Measurements from ENCODE around the gene ADGRD2. TPM values are rescaled to one million over a fixed set of nuclear protein-coding genes. Genes with fewer than 3 reads are reported as not detected.

Gene ADGRD2
- polyA plus RNA-seq, 3 donors: not detected

DNA sequence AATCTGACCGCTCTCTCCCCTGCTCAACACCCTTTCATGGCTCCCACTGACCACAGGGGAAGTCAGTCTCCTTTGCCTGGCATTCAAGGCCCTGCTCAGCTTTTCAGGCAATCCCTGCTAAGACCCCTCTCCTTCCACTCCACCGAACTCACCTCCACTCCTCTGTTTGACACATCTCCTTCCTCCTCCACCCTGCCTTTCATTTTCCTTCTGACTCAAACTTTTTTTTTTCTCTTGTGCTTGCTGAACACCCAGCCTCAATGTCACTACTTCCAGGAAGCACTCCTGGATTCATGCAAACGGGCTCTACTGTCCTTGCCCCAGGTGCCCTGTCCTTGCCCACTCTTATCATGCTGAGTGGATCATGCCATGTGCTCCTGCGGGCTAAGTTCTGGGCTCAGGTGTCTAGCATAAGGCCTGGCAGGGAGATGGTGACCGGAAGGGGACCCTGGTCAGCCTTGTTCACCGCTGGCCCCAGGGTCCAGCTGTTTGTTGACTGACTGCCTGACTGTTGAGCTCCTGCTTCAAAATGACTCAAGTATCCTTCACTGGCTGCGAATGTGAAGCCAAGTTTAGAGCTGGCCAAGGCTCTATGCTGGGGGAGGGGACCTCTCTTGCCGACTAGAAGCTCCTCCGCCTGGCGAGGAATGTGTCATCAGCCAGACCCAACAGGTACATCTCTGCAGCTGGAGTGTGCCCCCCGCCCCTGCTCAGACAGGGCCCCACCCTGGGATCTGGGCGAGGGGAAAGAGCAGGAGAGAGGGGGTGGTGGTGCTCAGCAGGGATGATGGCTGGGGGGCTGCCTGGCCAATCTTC, 50.8 kb downstream of the ADGRD2 start:
- no peak overlapping the region for H3K27ac ChIP-seq (ENCODE audit: low read depth, low read length)
- 61 to 70% (median 67%) methylated on average over 12 of the region's 12 CpGs for WGBS, 3 donors

DNA sequence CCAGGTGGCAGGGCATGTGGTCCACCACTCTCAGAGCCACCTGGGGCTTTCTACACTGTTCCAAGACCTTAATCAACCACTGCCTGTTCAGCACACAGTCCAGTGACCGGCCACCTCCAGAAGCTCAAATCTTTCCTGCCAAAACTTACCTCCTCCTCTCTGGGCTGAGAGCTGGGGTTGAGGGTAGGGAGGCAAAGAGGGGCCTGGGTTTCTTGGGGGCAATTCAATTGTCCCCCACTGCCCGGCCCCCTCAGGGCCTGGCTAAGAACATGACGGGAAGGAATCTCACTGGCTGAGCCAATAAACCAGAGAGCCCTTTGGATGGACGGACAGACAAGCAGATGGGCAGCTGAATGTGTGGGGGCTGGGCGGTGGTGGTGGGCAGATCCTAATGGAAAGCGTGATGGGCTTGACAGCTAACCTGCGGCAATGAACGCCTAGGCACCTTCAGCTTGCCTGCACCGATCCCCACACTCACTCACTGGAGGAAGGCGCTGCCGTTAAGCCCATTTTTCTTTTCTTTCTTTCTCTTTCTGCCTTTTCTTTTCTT, 51.6 kb downstream of the ADGRD2 start:
- WGBS, 3 donors: 67 to 76% (median 74%) methylated on average over 11 of the region's 11 CpGs

DNA sequence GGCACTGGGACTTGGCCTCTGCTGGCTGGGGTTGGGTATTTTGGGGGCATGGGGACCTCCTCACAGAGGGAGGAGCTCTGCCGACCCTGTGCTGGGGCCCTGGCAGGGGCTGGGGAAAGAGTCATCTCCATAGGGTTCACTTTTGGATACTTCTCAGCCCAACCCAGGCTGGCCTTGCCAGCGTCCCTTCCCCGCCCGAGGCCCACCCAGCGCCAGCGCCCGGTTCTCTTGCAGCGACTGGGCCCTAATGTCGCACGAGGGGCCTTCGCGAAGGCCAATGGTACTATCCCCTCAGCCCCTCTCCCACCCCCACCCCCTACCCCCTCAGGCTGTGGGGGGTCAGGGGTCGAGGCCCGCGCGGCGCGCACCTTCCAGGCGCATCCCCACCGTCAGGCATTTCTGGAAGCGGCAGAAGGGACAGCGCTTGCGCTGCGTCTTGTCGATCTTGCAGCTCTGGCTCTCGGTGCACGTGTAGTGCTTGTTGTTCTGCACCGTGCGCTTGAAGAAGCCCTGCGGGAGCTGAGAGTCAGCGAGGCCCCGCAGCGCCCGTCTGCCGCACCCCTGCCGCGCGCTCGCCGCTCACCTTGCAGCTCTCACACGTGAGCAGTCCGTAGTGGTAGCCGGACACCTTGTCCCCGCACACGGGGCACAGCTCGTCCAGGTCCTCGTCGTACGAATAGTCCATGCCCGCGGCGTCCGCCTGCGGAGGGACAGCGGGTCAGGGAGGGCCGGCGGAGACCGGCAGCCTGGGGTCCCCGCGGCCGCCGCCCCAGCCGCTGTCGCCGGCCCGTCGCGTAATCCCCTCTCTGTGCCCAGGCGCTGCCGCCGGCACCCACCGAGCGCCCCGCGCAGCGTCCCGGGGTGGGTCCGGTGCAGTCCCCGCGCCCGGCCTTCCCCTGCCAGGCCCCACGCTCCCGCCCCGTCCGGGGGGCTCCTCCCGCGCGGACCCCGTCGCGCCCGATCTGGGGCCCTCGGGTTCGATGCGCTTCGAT, 52.8 kb downstream of the ADGRD2 start:
- H3K27ac ChIP-seq (ENCODE audit: low read depth, low read length): no peak overlapping the region
- 9 to 18% (median 15%) methylated on average over 83 to 96 of the region's 96 CpGs for WGBS, 3 donors

More for the DNA sequence above, 51.6 kb downstream of the ADGRD2 start:
- no peak overlapping the region for H3K27ac ChIP-seq (ENCODE audit: low read depth, low read length)

DNA sequence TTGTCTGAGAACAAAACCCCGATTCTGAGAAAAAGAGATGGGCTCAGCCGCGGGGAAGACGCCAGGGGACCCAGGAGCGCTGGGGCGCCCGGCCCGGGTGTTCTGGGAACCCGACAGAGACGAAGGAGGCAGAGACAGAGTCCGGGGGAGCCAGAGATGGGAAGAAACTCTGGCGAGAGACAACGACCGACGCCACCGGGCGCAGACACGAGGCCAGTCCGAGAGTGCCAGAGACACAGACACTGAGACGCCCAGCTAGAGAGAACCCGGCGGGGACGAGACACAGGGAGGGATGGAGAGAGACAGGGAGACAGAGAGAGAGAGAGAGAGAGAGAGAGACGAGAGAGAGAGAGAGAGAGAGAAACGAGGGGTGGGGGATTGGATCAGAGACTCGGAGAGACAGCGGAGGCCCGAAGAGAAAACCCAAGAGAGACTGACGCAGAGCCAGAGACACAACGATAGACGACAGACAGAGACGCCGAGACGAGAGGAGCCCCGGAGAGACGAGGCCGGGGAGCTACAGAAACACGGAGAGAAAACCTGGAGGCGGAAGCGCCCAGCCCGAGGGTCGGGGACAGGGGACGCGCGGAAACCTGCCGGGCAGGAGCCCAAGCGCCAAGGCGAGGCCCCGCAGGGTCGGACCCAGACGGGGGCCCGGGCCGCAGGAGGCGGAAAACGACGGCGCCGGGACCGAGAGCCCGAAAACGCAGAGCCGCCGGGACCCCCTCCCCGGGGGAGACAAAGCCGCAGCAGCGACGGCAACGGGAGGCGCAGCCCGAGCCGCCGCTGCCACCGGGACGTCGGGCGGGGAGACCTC, 53.7 kb downstream of the ADGRD2 start:
- H3K27ac ChIP-seq (ENCODE audit: low read depth, low read length): no peak overlapping the region
- 3% methylated on average over 60 to 76 of the region's 76 CpGs for WGBS, 3 donors

DNA sequence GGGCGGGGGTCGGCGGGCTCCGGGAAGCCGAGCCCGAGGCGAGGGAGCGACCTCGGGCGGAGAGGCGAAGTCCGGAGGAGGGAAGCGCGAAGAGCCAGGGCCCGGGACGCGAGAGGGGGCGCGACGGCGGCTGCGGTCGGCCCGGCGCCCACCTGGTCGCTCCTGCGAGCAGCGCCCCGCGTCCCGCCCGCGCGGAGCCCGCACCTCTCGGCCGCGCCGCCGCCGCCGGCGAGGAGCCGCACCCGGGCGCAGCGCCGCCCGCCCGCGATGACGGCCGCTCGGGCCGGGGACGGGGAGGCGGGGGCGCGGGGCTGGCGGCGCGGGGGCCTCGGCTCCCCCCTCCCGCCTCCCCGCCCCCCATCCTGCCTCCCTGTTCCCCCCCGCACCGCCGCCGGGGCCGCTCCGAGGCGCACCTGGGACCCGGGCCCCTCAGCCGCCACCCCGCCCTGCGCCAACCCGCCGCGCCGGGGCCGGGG, 54.3 kb downstream of the ADGRD2 start:
- WGBS, 3 donors: 1 to 2% (median 1%) methylated on average over 18 to 67 of the region's 81 CpGs
- H3K27ac ChIP-seq (ENCODE audit: low read depth, low read length): no peak overlapping the region

DNA sequence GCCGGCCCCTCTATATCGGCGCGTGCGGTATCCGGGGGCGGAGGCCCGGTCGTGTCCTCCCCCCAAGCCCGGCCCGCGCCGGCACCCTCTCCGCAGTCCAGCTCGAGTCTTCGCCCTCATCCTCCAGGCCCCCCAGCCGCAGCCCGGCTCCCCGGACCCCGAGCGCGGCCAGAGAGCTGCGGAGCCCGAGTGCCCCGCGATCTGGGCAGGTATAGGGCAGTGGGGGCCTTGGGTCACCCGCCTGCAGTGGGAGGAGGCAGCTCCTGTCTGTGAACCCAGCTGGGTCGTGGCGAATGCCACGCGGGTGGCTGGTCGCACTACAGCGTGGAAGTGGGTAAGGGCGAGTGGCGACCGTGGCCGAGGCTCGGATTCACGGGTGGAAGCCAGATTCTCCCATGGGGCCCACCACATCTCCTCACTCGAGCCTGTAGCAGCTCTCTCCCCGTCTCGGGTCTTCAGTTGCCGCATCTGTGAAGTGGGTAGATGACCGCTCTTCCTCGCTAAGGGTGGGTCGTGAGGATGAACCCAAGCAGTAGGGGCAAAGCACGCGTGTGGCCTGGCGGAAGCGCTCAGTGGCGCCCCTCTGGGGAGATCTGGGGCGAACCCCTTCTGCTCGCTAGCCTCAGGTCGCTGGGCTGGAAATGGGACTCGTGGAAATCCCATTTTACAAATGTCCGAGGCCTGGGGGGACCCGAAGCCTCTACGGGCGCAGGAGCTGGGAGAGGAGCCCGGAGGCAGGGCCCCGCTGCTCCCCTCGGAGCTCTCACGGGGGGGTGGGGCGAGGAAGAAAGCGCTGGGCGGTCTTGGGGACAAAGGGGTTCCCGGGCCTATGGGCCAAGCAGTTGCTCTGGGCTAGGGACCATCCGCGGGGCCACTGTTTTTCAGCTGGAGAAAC, 55.0 kb downstream of the ADGRD2 start:
- H3K27ac ChIP-seq (ENCODE audit: low read depth, low read length): no peak overlapping the region
- WGBS, 3 donors: 26 to 44% (median 38%) methylated on average over 56 to 69 of the region's 69 CpGs

DNA sequence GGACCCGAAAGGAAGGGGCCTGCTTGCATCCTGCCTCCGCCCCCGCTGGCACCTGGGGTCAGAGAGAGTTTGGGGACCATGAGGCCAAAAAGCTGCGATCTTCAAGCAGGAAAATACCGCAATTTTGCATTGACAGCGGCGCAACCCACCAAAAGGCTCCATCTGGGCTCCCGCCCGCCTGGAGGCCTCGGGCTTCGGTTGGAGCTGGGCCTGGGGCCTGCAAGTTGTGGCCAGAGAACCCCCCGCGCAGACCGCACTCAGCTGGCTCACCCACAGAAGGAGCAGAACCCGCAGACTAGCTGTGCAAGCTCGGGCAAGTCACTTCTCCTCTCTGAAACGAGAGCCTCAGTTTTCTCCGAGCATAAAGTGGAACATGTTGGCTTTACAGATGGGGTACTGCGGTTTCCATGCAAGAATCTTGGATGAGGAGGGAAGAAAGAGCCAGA, 55.7 kb downstream of the ADGRD2 start:
- WGBS, 3 donors: 85 to 90% (median 86%) methylated on average over 19 of the region's 19 CpGs
- no peak overlapping the region for H3K27ac ChIP-seq (ENCODE audit: low read depth, low read length)

DNA sequence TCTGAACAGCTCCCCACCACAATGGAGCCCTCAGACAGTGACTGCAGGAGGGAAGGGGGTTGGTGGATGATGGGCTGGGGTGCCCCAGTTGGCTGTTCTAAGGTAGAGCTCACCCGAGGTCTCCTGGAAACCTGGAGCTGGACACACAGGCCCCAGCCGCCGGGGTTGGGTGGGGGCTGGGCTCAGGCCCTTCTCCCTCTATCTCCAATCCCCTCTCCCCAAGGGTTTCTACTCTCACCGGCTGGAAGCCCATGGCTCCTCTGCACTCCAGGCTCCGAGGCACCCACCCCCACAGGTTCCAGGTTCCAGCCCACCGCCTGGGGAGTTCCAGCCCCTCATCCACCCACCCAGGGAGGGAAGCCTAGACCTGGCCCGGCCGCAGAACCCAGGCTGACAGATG, 56.2 kb downstream of the ADGRD2 start:
- H3K27ac ChIP-seq (ENCODE audit: low read depth, low read length): no peak overlapping the region
- WGBS, 3 donors: 82 to 91% (median 86%) methylated on average over 7 to 8 of the region's 8 CpGs

DNA sequence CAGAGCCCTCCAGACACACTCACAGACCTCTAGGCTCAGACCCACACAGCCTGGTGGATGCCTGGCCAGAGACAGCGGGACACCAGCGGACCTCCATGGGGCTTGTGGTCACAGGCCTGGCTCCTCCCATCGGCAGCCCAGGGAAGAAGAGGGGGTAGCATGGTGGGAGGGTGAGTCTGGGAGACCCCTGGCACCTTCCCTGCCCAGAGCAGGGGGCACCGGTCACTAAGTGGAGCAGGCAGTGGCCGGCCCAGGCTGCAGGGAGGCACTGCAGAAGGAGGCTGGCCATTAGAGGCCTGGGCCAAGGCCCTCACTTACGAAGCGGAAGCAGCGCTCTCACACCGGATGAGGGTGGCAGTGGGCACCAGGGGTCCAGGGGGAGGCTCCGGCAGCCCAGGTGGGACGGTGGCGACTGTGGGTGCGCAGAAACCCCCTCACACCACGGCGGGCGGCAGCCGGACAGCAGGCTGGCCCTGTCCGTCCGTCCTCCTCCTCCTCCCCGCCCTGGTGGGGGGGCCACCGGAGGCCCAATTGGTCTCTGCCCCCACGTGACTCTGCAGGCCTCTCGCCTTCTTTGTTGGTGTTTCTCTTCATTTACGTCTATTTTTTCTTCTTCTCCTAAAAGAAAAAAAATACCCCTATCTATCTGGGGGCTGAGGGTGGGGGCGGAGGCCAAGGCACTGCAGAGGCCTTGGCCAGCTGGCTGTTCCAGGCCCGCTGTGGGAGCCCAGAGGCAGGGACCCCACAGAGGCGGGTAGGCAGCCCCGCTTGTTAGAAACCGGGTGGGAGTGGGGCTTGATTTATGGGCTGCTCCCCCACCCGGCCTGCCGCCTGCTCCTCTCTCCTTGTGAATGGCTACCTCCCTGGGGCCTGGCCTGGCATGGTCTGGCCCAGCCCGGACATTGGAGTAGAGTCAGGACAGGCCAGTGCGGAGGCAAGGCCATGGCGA, 57.0 kb downstream of the ADGRD2 start, which contains the start of gene NR5A1:
Gene NR5A1 (minus strand): TSS at position 469 of the 949 bp plus-strand sequence. CDS start 4,004 bp downstream, outside the sequence.
- 93 to 95% (median 94%) methylated on average over 31 to 34 of the region's 34 CpGs for WGBS, 3 donors

DNA sequence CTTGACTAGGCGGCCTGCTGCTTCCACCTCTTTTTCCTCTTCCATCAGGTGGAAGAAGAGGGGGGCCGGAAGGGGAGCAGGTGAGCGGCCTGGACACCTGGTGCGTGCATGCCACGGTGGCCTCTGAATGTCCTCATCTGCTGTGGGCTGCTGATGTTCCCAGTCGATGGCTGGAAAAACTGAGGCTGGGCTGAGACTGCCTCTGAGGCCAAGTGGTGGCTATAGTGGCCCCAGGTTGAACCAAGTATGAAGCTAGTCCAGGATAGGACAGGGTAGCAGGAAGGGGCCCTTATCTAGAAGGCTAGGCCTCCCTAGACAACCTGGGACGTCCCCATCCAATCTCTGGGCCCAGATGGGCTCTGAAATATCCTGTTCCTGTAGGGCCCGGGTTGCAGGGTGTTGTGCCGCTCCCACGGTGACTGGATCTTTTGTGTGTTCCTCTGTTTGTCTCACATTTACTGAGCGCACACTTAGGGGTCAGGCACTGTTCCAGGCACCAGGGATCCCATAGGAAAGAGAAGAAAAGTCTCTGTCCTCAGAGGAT, 57.7 kb downstream of the ADGRD2 start:
- 85 to 93% (median 92%) methylated on average over 11 of the region's 11 CpGs for WGBS, 3 donors
- no peak overlapping the region for H3K27ac ChIP-seq (ENCODE audit: low read depth, low read length)

More for the DNA sequence above, 57.0 kb downstream of the ADGRD2 start, which contains the start of gene NR5A1:
- H3K27ac ChIP-seq (ENCODE audit: low read depth, low read length): no peak within 1 kb of the TSS

DNA sequence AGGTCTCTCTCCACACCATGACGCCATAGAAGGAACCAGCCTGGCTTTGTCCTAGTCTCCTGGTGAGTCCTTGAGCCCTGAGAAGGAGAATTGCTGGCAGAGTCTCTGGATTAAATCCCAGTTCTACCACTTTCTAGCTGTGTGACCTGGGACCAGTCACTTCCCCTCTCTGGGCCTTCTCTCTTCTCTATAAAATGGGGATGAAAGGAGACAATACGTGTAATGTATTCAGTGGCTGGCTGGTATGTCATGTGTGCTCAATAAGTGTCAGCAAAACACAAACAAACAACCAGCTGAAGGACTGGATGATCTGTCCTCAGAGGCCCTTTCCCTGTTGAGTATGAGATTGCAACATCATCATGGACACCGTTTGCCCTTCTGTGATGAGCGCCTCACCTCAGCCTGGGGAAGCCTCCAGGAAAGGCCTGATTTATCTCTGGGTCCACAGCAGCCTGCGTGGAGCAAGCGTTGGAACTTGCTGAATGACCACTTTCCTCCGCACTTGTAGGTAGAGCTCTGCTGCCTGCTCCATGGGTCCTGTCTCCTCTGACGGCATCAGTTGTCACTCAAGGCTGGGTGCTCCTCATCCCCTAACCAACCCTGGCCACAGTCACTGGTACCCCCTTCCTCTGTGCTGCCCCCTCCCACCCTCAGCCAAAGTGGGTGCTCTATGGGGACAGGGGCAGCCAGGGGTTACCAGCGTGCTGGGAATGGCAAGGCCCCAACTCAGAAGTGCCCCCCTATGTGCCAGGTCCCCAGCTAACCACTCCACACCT, 60.6 kb downstream of the ADGRD2 start:
- no peak overlapping the region for H3K27ac ChIP-seq (ENCODE audit: low read depth, low read length)
- 77 to 80% (median 79%) methylated on average over 9 of the region's 9 CpGs for WGBS, 3 donors

DNA sequence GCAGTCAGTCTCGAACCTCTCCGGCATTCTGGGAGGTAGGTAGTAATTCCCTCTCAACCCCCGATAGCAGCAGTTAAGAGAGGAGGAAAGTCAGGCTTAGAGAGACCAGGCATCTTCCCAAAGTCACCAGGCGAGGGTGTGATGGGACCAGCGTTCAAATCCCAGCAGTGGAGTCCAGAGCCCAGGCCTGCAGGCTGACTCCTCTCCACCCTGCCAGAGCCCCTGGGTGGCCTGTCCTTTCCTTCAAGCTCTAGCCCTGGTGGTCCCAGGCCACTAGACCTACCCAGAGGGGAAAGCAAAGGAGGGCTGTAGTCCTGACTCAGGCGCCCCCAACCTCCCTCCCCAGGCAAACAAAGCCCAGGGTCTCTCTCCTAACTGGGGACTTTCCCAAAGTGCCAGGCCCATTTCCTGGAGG, 61.2 kb downstream of the ADGRD2 start:
- WGBS, 3 donors: 78 to 84% (median 82%) methylated on average over 6 of the region's 6 CpGs
- H3K27ac ChIP-seq (ENCODE audit: low read depth, low read length): no peak overlapping the region

DNA sequence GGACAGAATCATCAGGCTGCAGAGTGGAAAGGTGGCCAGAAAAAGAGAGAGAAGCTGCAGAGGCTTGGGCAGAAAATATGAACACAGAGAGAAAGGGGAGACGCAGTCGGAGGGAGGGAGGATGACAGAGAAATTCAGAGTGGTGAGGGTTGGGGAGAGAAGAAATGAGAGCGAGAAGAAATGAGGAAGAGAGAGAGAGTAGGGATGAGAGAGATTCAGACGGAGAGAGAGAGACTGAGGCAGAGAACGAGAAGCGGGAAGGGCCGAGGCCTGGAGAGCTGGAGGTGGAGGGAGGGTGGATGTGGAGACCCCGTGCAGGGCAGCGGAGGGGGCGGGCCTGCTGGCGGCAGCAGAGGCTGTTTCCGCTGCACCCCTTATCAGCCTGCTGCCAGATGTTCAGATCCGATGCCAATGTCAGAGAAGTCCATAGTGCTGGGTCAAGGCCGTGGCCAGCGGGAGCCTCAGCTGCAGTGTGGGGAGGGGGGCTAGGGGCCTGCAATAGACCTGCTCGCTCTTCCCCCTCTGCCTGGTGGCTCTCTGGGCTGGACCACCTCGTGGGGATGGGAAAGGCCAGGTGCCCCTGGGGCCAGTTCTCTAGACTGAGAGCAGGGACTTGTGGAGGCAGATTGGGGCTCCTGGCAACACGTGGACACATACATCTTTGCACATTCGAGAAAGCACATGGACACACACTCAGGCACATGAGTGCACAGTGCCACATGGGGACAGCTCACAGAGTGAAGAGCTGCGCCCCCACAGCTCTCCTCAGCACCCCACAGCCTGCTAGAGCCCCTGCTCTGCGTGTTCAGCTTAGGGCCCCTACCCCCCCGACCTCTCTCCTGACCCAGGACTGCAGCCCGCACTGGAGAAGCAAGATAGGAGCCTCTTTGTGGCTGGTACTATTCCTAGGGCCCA, 61.9 kb downstream of the ADGRD2 start:
- H3K27ac ChIP-seq (ENCODE audit: low read depth, low read length): no peak overlapping the region
- WGBS, 3 donors: 36 to 45% (median 37%) methylated on average over 23 of the region's 23 CpGs

DNA sequence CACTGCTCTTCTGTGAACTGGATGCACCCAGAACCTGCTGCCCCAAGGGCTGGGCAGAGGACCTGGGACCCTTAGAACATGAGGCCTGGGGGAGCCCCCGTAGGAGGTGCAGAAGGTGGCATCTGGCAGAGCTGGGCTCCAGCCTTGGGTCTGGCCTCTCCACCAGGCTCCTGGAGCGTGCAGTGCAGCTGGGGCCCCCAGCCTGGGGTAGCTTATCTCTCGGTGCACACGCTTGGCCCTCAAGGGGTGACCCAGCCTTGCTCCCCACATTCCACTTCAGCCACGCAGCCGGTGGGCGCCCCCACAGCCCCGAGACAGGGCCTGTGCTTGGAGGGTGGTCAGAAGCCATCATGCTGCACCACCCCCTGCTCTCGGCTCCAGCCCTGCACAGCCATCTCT, 62.6 kb downstream of the ADGRD2 start:
- 65 to 70% (median 70%) methylated on average over 9 of the region's 9 CpGs for WGBS, 3 donors
- H3K27ac ChIP-seq (ENCODE audit: low read depth, low read length): no peak overlapping the region
